ENCODE data around the gene SAMM50. TPM values are rescaled to one million over a fixed set of nuclear protein-coding genes. Genes with fewer than 3 reads are reported as not detected.

The SAMM50 gene
- total and polyA plus RNA-seq, 12 donors, result 15.3 to 90.6 (median 72.6) TPM

Other genes with a start within 250 kb of the SAMM50 start
- gene EFCAB6, start 143.1 kb upstream of the SAMM50 start, total RNA-seq, result 1 to 10 TPM; 1.0 to 4.3 (median 1.9) TPM
- under 1 TPM; 0.25 to 0.44 TPM for gene EFCAB6, start 143.1 kb upstream of the SAMM50 start, polyA plus RNA-seq
- gene SULT4A1, start 92.9 kb upstream of the SAMM50 start, total RNA-seq, result 1 to 10 TPM in 1 of 10 donors, under 1 TPM in 7, not detected in 2; 0.19 to 1.2 (median 0.32) TPM
- gene SULT4A1, start 92.9 kb upstream of the SAMM50 start, polyA plus RNA-seq, result under 1 TPM; 0.25 to 0.29 TPM
- gene PNPLA5, start 63.4 kb upstream of the SAMM50 start, total RNA-seq, result not detected
- gene PNPLA5, start 63.4 kb upstream of the SAMM50 start, polyA plus RNA-seq, result not detected
- gene PNPLA3, start 31.6 kb upstream of the SAMM50 start, total RNA-seq, result under 1 TPM in 5 of 10 donors, not detected in 5; 0.08 to 0.95 (median 0.27) TPM
- gene PNPLA3, start 31.6 kb upstream of the SAMM50 start, polyA plus RNA-seq, result under 1 TPM; 0.09 to 0.29 TPM
- 100 to 1,000 TPM in 4 of 10 donors, 10 to 100 TPM in 6; 53.9 to 201 (median 92.3) TPM for gene PARVB, start 68.9 kb downstream of the SAMM50 start, total RNA-seq
- gene PARVB, start 68.9 kb downstream of the SAMM50 start, polyA plus RNA-seq, result 10 to 100 TPM; 46.7 to 69.9 TPM
- gene PARVG, start 225.5 kb downstream of the SAMM50 start, total RNA-seq, result 10 to 100 TPM in 1 of 10 donors, 1 to 10 TPM in 8, under 1 TPM in 1; 0.90 to 16.2 (median 1.9) TPM
- gene PARVG, start 225.5 kb downstream of the SAMM50 start, polyA plus RNA-seq, result 1 to 10 TPM; 3.2 to 5.4 TPM